ENCODE results near the gene ABLIM1. TPM values are rescaled to one million over a fixed set of nuclear protein-coding genes. Genes with fewer than 3 reads are reported as not detected.
A peak's percentile ranks its signal among the peaks of the same experiment; 100 is the strongest.

ABLIM1 gene
- total RNA-seq, 1 donor from 2014 or later, result 39.8 TPM

GRCh38 chr10:114538181-114538906 is 119.7 kb downstream of the ABLIM1 start:
- TF ChIP-seq EZH2phosphoT487 (IDR thresholded peaks at IDR 0.05), result no peak
- TF ChIP-seq CTCF (IDR thresholded peaks at IDR 0.05), result no peak
- TF ChIP-seq EZH2 (IDR thresholded peaks at IDR 0.05), result no peak
- Mint-ChIP-seq H3K27me3 (ENCODE audit: insufficient read depth, low read depth) (no peaks in the 10 kb centered on the region), H3K27ac (peak overlapping the region; percentile 91), H3K4me3 (peak overlapping the region; percentile 9), H3K36me3 (no peaks in the 10 kb centered on the region), H3K4me1 (peaks cover 16% of the 10 kb centered on the region), H3K9me3 (peaks cover 10% of the 10 kb centered on the region)
- H3K27ac ChIP-seq, result peak overlapping the region; percentile 85
- peaks cover 33% of the 10 kb centered on the region for H3K4me1 ChIP-seq
- no peaks in the 10 kb centered on the region for H4K20me1 ChIP-seq (ENCODE audit: low read depth)
- no peak overlapping the region for H2AFZ ChIP-seq (replicated peaks)
- H3K79me2 ChIP-seq (ENCODE audit: low read depth), result no peaks in the 10 kb centered on the region
- peak overlapping the region; percentile 29 for H3K4me3 ChIP-seq
- H3F3A ChIP-seq (ENCODE audit: low read depth), result peaks cover 26% of the 10 kb centered on the region
- no peaks in the 10 kb centered on the region for H3K27me3 ChIP-seq
- DNase-seq (ENCODE audit: low spot score), result peak; percentile 73
- H3K9ac ChIP-seq, result no peak overlapping the region
- no peaks in the 10 kb centered on the region for H3K9me3 ChIP-seq (ENCODE audit: low read depth)
- H3K36me3 ChIP-seq, result no peaks in the 10 kb centered on the region
- H3K4me2 ChIP-seq, result peak overlapping the region; percentile 75

- Mint-ChIP-seq H3K36me3 (no peaks in the 10 kb centered on the region), H3K27me3 (ENCODE audit: insufficient read depth, low read depth) (no peaks in the 10 kb centered on the region), H3K4me3 (peak overlapping the region; percentile 9), H3K27ac (peak overlapping the region; percentile 10), H3K9me3 (peaks cover 10% of the 10 kb centered on the region), H3K4me1 (peaks cover 16% of the 10 kb centered on the region)
- H3K79me2 ChIP-seq (ENCODE audit: low read depth), result no peaks in the 10 kb centered on the region
- peak overlapping the region; percentile 75 for H3K4me2 ChIP-seq
- H3K36me3 ChIP-seq, result no peaks in the 10 kb centered on the region
- DNase-seq (ENCODE audit: low spot score), result no peak
- H3K27ac ChIP-seq, result peak overlapping the region; percentile 75
- H4K20me1 ChIP-seq (ENCODE audit: low read depth), result no peaks in the 10 kb centered on the region
- peak overlapping the region; percentile 29 for H3K4me3 ChIP-seq
- TF ChIP-seq EZH2 (IDR thresholded peaks at IDR 0.05), result no peak
- no peak for TF ChIP-seq EZH2phosphoT487 (IDR thresholded peaks at IDR 0.05)
- no peak for TF ChIP-seq CTCF (IDR thresholded peaks at IDR 0.05)
- no peaks in the 10 kb centered on the region for H3K9me3 ChIP-seq (ENCODE audit: low read depth)
- H3F3A ChIP-seq (ENCODE audit: low read depth), result peaks cover 26% of the 10 kb centered on the region
- H3K4me1 ChIP-seq, result peaks cover 33% of the 10 kb centered on the region
- H3K9ac ChIP-seq, result no peak overlapping the region
- no peak overlapping the region for H2AFZ ChIP-seq (replicated peaks)
- no peaks in the 10 kb centered on the region for H3K27me3 ChIP-seq
Observed at GRCh38 chr10:114537736-114538135, 120.3 kb downstream of the ABLIM1 start.

- H3K27me3 ChIP-seq, result no peaks in the 10 kb centered on the region
- TF ChIP-seq CTCF (IDR thresholded peaks at IDR 0.05), result no peak
- TF ChIP-seq EZH2 (IDR thresholded peaks at IDR 0.05), result no peak
- TF ChIP-seq EZH2phosphoT487 (IDR thresholded peaks at IDR 0.05), result no peak
- no peak overlapping the region for H3K4me3 Mint-ChIP-seq
- no peak overlapping the region for H2AFZ ChIP-seq (replicated peaks)
- no peak overlapping the region for H3K4me3 ChIP-seq
- H3K9me3 ChIP-seq (ENCODE audit: low read depth), result no peaks in the 10 kb centered on the region
- no peak overlapping the region for H3K27ac Mint-ChIP-seq
- peaks cover 2% of the 10 kb centered on the region for H3K27me3 Mint-ChIP-seq (ENCODE audit: insufficient read depth, low read depth)
- H3K4me1 ChIP-seq, result peaks cover 24% of the 10 kb centered on the region
- H3K27ac ChIP-seq, result no peak overlapping the region
- H3K4me1 Mint-ChIP-seq, result peaks cover 16% of the 10 kb centered on the region
- H3K36me3 Mint-ChIP-seq, result no peaks in the 10 kb centered on the region
- no peaks in the 10 kb centered on the region for H3K79me2 ChIP-seq (ENCODE audit: low read depth)
- no peaks in the 10 kb centered on the region for H3K36me3 ChIP-seq
- peaks cover 7% of the 10 kb centered on the region for H3K9me3 Mint-ChIP-seq
- peaks cover 23% of the 10 kb centered on the region for H3F3A ChIP-seq (ENCODE audit: low read depth)
- no peak overlapping the region for H3K9ac ChIP-seq
- DNase-seq (ENCODE audit: low spot score), result no peak
- H3K4me2 ChIP-seq, result no peak overlapping the region
- no peaks in the 10 kb centered on the region for H4K20me1 ChIP-seq (ENCODE audit: low read depth)
Observed at GRCh38 chr10:114534571-114534981, 123.5 kb downstream of the ABLIM1 start.

All from neural progenitor cell (in vitro differentiated cells).